Measurements from ENCODE around the gene DGCR8.
A peak's percentile ranks its signal among the peaks of the same experiment; 100 is the strongest.

Gene DGCR8

GRCh38 chr22:20096574-20097420 is 16.8 kb downstream of the DGCR8 start:
- peak in 1 of 2 experiments; percentile 27 for DNase-seq
- TF ChIP-seq GATA1 (IDR thresholded peaks at IDR 0.05; ENCODE audit: low read depth, low read length) (no peak), POLR2A (IDR thresholded peaks at IDR 0.05; ENCODE audit: low read length) (no peak)

- DNase-seq, result no peak
Observed at GRCh38 chr22:20099099-20099711, 19.2 kb downstream of the DGCR8 start.

GRCh38 chr22:20101638-20102037 is 21.6 kb downstream of the DGCR8 start:
- DNase-seq, result no peak
- TF ChIP-seq POLR2A (IDR thresholded peaks at IDR 0.05; ENCODE audit: low read length), result no peak
- no peak for TF ChIP-seq GATA1 (IDR thresholded peaks at IDR 0.05; ENCODE audit: low read depth, low read length)

More at GRCh38 chr22:20099099-20099711, 19.2 kb downstream of the DGCR8 start:
- no peak for TF ChIP-seq POLR2A (IDR thresholded peaks at IDR 0.05; ENCODE audit: low read length)
- TF ChIP-seq GATA1 (IDR thresholded peaks at IDR 0.05; ENCODE audit: low read depth, low read length), result no peak

GRCh38 chr22:20102203-20102780 is 22.3 kb downstream of the DGCR8 start:
- no peak for DNase-seq
- TF ChIP-seq POLR2A (IDR thresholded peaks at IDR 0.05; ENCODE audit: low read length) (no peak), GATA1 (IDR thresholded peaks at IDR 0.05; ENCODE audit: low read depth, low read length) (no peak)

DNA sequence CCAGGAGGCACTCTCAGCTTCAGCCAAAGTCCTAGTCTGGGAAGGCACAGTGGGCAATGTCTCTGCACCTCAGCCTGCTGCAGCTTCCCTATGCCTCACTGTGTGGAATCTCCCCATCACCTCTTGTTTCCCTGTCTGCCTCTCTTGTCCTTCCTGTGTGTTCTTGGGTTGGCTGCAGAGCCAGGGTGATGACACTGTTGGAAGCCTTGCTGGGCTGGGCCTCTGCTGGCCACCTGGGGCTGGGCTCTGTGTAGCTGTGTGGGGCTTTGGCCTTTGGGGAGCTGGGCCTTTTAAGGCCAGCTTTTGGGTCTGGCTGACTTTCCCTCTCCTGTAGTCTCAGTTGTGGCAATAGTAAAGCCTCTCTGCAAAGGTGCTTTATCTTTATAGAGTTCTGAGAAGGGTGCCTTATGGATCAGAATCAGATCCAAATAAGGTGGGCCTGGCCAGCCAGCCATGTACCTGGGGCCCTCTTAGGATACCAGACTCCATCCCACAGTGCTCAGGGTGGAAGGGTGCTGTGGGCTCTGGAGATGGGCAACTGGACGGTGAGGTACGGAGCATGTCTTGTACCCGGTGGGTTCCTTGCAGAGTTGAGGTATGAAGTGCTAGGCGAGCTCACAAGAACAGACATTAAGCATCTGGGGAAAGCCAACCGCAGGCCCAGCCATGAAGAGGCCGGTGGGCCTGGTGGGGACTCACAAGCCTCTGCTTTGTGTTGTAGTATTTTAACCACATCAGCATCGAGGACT is 25.6 kb downstream of the DGCR8 start:
- no peak for TF ChIP-seq GATA1 (IDR thresholded peaks at IDR 0.05; ENCODE audit: low read depth, low read length)
- no peak for TF ChIP-seq POLR2A (IDR thresholded peaks at IDR 0.05; ENCODE audit: low read length)
- no peak for DNase-seq

- DNase-seq, result no peak
- TF ChIP-seq GATA1 (IDR thresholded peaks at IDR 0.05; ENCODE audit: low read depth, low read length) (no peak), POLR2A (IDR thresholded peaks at IDR 0.05; ENCODE audit: low read length) (no peak)
Observed at GRCh38 chr22:20106205-20106848, 26.3 kb downstream of the DGCR8 start.

DNA sequence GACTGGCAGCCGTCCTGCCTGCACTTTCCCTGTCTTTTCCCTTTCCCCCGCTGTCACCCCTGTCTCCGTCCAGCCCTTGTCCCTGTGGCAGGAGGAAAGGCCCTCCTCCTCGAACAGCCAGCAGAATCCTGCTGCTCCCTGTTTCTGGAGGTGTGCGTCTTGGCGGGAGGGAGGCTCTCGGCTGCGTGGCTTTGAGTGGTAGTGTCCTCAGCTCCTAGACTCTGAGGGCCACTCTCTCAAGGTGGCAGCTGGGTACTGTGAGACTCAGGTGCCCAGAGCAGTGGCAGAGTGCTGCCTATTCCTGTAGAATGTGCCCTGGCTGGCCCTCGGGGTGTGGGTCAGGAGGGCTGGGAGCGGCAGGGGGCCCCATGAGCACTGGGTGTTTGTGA is 26.8 kb downstream of the DGCR8 start:
- TF ChIP-seq GATA1 (IDR thresholded peaks at IDR 0.05; ENCODE audit: low read depth, low read length) (no peak), POLR2A (IDR thresholded peaks at IDR 0.05; ENCODE audit: low read length) (no peak)
- no peak for DNase-seq

DNA sequence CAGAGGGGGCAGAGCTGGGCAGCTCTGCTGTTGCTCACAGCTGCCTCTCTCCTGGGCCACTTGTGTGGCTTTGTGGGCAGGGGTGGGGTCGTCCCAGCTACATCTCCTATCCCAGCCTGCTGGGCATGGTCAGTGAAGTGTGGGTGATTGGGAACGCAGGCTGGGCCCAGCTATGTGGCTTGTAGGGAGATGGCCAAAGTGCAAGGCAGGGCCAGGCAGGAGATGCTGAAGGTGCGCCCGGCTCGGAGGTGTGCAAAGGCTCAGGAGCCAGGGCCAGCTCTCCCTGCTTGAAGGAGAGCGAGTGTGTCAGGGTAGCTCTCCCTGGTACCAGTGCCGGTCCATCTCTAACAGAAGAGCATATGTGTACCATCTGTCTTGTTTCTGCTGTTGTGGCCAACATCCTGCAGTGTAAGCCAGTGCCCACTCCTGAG is 27.4 kb downstream of the DGCR8 start:
- TF ChIP-seq GATA1 (IDR thresholded peaks at IDR 0.05; ENCODE audit: low read depth, low read length) (no peak), POLR2A (IDR thresholded peaks at IDR 0.05; ENCODE audit: low read length) (no peak)
- no peak for DNase-seq

DNA sequence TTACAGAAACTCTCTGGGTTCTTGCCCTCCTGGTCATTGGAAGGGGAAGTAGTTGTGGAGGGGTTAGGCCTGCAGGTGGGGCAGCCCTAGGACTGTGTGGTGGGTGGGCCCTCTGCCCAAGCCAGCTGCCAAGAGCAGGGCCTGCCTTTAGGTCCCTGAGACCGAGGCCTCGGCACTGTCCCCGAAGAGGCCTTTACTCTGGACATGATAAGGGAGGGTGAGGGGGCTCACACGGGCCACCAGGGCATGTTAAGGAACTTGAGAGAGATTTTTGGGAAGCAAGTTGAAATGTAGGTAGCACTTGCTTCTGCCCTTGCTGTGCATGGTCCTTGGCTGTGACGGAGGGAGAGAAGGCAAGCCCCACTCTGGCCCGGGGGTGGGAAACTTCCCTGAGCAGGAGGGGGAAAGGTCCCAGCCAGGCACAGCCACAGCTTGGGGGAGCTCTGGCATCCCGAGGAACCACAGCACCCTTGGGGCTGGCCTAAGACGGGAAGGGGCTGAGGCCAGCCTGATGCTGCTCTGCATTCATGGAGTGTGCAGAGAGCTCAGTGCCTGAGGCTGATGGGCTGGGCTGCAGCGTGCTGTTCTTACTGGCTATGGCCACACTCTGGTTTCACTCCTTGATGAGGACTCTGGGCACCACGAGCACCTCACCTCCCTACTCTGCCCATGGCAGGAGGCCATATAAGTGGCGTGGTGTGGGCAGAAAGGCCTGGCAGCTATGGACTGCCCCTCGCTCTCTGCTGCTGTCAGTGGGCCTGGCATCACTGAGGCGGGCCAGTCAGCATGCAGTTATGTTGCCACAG is 28.1 kb downstream of the DGCR8 start:
- TF ChIP-seq GATA1 (IDR thresholded peaks at IDR 0.05; ENCODE audit: low read depth, low read length) (no peak), POLR2A (IDR thresholded peaks at IDR 0.05; ENCODE audit: low read length) (no peak)

DNA sequence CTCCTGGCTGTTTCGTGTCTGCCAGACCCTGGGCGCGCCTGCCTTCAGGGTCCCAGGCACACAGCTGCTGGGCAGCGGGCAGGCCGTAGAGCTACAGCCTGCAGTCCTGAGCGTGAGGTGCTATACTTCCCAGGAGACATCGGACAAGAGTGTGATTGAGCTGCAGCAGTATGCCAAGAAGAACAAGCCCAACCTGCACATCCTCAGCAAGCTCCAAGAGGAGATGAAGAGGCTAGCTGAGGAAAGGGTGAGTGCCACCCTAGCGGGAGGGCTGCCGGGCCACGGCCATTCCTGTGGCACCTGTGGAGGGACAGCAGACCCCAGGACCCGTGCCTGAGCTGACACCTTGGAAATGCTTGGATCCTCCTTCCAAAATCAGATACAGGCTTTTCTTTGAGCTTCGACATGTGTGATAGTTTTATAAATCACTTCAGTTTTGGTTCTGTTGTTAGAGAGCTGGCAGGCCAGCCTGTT is 28.8 kb downstream of the DGCR8 start:
- TF ChIP-seq GATA1 (IDR thresholded peaks at IDR 0.05; ENCODE audit: low read depth, low read length), result no peak
- TF ChIP-seq POLR2A (IDR thresholded peaks at IDR 0.05; ENCODE audit: low read length), result no peak
- no peak for DNase-seq

More for the DNA sequence above, 28.1 kb downstream of the DGCR8 start:
- DNase-seq, result no peak

DNA sequence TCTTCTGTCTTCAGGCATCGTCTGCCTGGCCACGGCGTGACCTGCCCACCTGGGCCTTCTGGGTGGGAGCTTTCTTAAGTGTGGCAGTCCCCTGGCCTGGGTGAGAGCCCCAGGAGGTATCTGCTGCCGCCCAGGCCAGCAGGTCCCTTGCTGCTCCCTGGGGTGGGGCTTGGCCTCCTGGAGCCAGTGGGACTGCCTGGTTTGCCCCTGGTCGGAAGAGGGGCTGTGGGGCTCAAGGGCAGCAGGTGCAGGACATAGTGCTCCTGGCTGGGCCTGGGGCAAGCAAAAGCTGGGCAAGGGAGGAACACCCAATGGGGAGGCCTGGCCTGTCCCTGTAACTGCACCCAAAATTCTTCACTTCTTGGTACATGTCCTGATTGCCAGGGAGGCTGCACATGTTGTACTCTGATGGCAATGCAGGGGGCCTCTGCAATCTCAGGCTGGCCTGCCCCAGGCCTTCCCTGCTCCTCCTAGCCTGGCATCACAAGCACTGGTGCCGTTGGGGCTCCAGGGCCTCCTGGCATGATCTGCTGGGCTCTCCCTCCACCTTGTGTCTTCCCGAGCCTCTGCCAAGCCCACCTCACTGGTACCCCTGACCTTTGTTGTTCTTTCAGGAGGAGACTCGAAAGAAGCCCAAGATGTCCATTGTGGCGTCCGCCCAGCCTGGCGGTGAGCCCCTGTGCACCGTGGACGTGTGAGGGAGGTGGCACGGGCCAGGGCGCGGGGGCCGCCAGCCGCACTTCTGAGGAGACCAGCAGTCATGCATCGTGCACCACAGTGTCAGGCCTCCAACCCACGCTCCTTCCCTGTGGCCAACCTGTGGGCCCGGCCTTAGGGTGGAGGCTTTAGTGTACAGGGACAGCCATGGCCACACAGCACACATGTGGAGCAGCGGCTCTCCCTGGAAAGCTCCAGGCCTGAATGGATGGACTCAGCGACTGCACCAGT is 29.6 kb downstream of the DGCR8 start:
- DNase-seq, result no peak
- TF ChIP-seq GATA1 (IDR thresholded peaks at IDR 0.05; ENCODE audit: low read depth, low read length) (no peak), POLR2A (IDR thresholded peaks at IDR 0.05; ENCODE audit: low read length) (peak; percentile 2)
